PC-3 (cell line): ENCODE data around the gene CCM2. TPM values are rescaled to one million over a fixed set of nuclear protein-coding genes. Genes with fewer than 3 reads are reported as not detected.

Experiments
- ATAC-seq: fragments of 200-7000 bp; cut with Tn5 transposase; 2 replicates; pipeline ENCODE4 v1.9.1; 2020; ENCODE audit warnings: mild to moderate bottlenecking, moderate library complexity
- BruUV-seq: library from RNA; stranded (reverse); fragments of 400-500 nt; replicated peaks from 2 replicates; lab custom pipeline; 2021; lab: Mats Ljungman, UMichigan
- CTCF ChIA-PET: fragments of 300-600 bp; sonication (Branson Sonifier 250); formaldehyde crosslinking; loops from one replicate; lab custom pipeline; 2022; ENCODE audit warnings: antibody characterized with exemption; lab: Charles Lee
- POLR2A ChIA-PET: fragments of 300-600 bp; sonication (Branson Sonifier 250); formaldehyde crosslinking; loops from one replicate; lab custom pipeline; 2022; ENCODE audit warnings: antibody characterized with exemption; ENCODE audit not compliant: unreplicated experiment; lab: Charles Lee
- DNase-seq: peaks from one replicate; pipeline ENCODE4 v3.0.0-alpha.2; 2015
- H2AFZ ChIP-seq: fragments of 300-600 bp; sonication (generic); 2 replicates; pipeline ENCODE4 v1.6.0; 2016; ENCODE audit warnings: antibody characterized with exemption, low read length
- H3F3A ChIP-seq: fragments of 300-600 bp; sonication (generic); one replicate; pipeline ENCODE4 v1.6.0; 2017; ENCODE audit warnings: antibody characterized with exemption, low read length, control low read depth, mild to moderate bottlenecking; ENCODE audit not compliant: unreplicated experiment
- H3K27ac ChIP-seq: fragments of 300-600 bp; sonication (generic); 2 replicates; pipeline ENCODE4 v1.5.1; 2016; ENCODE audit warnings: mild to moderate bottlenecking, low read length
- H3K27me3 ChIP-seq: fragments of 300-600 bp; sonication (generic); 2 replicates; pipeline ENCODE4 v1.6.1; 2016; ENCODE audit warnings: low read length, mixed read lengths
- H3K36me3 ChIP-seq: fragments of 300-600 bp; sonication (generic); 2 replicates; pipeline ENCODE4 v1.6.1; 2016; ENCODE audit warnings: low read depth, mixed run types, low read length, mixed read lengths
- H3K4me1 ChIP-seq: fragments of 300-600 bp; sonication (generic); 2 replicates; pipeline ENCODE4 v1.5.1; 2016; ENCODE audit warnings: low read length; ENCODE audit not compliant: insufficient read depth
- H3K4me2 ChIP-seq: fragments of 300-600 bp; sonication (generic); 2 replicates; pipeline ENCODE4 v1.6.0; 2016; ENCODE audit warnings: low read length
- H3K4me3 ChIP-seq: fragments of 300-600 bp; sonication (generic); 2 replicates; pipeline ENCODE4 v1.5.1; 2016; ENCODE audit warnings: mild to moderate bottlenecking, low read length, mixed read lengths
- H3K79me2 ChIP-seq: fragments of 300-600 bp; sonication (generic); 2 replicates; pipeline ENCODE4 v1.6.1; 2017; ENCODE audit warnings: low read length, mixed read lengths
- H3K9ac ChIP-seq: fragments of 300-600 bp; sonication (generic); 2 replicates; pipeline ENCODE4 v1.6.0; 2016; ENCODE audit warnings: mild to moderate bottlenecking, low read length
- H3K9me2 ChIP-seq: fragments of 300-600 bp; sonication (generic); replicated peaks from 2 replicates; pipeline ENCODE4 v1.6.1; 2016; ENCODE audit warnings: mixed run types, low read length, mixed read lengths
- H3K9me3 ChIP-seq: fragments of 300-600 bp; sonication (generic); 2 replicates; pipeline ENCODE4 v1.6.1; 2016; ENCODE audit warnings: low read length, mixed read lengths
- H4K20me1 ChIP-seq: fragments of 300-600 bp; sonication (generic); 2 replicates; pipeline ENCODE4 v1.6.1; 2016; ENCODE audit warnings: low read length, mixed read lengths
- CTCF ChIP-seq: fragments of 300-600 bp; sonication (generic); conservative IDR thresholded peaks from 2 replicates; pipeline ENCODE4 v1.5.1; 2017; ENCODE audit warnings: antibody characterized with exemption, low read depth, mild to moderate bottlenecking, low read length
- EZH2 ChIP-seq: fragments of 300-600 bp; sonication (generic); IDR thresholded peaks from one replicate; pipeline ENCODE4 v1.6.1; 2017; ENCODE audit warnings: antibody characterized with exemption, mild to moderate bottlenecking, low read length; ENCODE audit not compliant: unreplicated experiment
- EZH2phosphoT487 ChIP-seq: fragments of 300-600 bp; sonication (generic); IDR thresholded peaks from 2 replicates; pipeline ENCODE4 v1.6.1; 2018; ENCODE audit warnings: mild to moderate bottlenecking, antibody characterized with exemption, low read length, borderline replicate concordance
- intact Hi-C: fragments of 100-400 bp; cut with micrococcal nuclease; formaldehyde crosslinking; loops from 2 replicates; pipeline ENCODE4 v1.9.0; 2023
- total RNA-seq: library from RNA; depleted of rRNA; stranded (reverse); fragments of >200 nt; gene quantifications from 2 replicates; pipeline ENCODE4 v1.2.3, GENCODE V29; 2014

The CCM2 gene
- total RNA-seq, 1 experiment from 2014 or later = 56.6 TPM

DNA sequence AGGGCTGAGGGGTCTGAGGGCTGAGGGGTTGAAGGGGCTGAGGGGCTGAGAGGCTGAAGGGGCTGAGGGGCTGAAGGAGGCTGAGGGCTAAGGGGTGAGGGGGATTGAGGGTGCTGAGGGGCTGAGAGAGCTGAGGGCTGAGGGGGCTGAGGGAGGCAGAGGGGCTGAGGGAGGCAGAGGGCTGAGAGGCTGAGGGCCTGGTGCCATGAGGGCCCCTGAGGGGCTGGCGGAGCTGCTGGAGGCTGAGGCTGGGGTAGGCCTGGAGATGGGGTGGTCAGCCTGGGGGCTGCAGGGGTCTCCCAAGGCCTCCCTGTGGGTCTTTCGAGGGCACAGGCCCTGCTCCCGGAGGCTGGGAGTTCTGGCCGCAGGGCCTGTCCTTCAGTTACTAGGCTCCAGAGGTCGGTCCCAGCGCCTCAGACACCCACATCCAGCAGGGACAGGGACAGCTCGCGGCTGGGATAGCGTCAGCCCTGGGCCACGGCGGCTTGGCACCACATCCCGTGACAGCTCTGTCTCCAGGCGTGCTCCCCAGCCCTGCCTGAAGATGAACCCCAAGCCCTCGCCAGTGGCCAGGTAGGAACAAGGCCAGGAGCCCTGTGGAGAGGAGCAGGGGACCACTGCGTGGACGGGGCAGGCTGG lies 38.0 kb upstream of the CCM2 start:
- DNase-seq = no peak
- Histone ChIP-seq H3K9me2 (no peaks in the 10 kb centered on the region), H3F3A (no peaks in the 10 kb centered on the region), H3K4me3 (no peak overlapping the region), H3K4me2 (no peak overlapping the region), H3K9me3 (no peaks in the 10 kb centered on the region), H4K20me1 (no peaks in the 10 kb centered on the region), H3K9ac (no peak overlapping the region), H3K27ac (no peak overlapping the region), H3K36me3 (no peaks in the 10 kb centered on the region), H3K4me1 (no peaks in the 10 kb centered on the region), H2AFZ (no peak overlapping the region), H3K79me2 (no peaks in the 10 kb centered on the region), H3K27me3 (no peaks in the 10 kb centered on the region)
- ChIA-PET CTCF (no interaction called here), POLR2A (no interaction called here)
- intact Hi-C loops = no loop called here
- TF ChIP-seq CTCF (no peak), EZH2phosphoT487 (no peak), EZH2 (no peak)
- ATAC-seq = no peak
- BruUV-seq = no TSS peak

- intact Hi-C loops = no loop called here
- Histone ChIP-seq H3K9me3 (no peaks in the 10 kb centered on the region), H3F3A (no peaks in the 10 kb centered on the region), H3K27me3 (no peaks in the 10 kb centered on the region), H4K20me1 (no peaks in the 10 kb centered on the region), H3K27ac (no peak overlapping the region), H3K4me3 (no peak overlapping the region), H2AFZ (no peak overlapping the region), H3K9me2 (no peaks in the 10 kb centered on the region), H3K36me3 (no peaks in the 10 kb centered on the region), H3K9ac (no peak overlapping the region), H3K4me2 (no peak overlapping the region), H3K79me2 (no peaks in the 10 kb centered on the region), H3K4me1 (no peaks in the 10 kb centered on the region)
- CTCF ChIA-PET = no interaction called here
- ATAC-seq = no peak
- DNase-seq = no peak
- no peak for TF ChIP-seq CTCF
- no peak for TF ChIP-seq EZH2phosphoT487
- TF ChIP-seq EZH2 = no peak
- POLR2A ChIA-PET = no interaction called here
- no TSS peak for BruUV-seq
Measured at GRCh38 chr7:44962483-44963251, 37.3 kb upstream of the CCM2 start.
